ENCODE results near the gene PITPNM3.
"Not testable (repeated sequence)": the region's sequence is repeated elsewhere in the genome, so short reads cannot be mapped to it uniquely, and the experiment has no call there.

The PITPNM3 gene

GRCh38 chr17:6497496-6498221 is 58.7 kb downstream of the PITPNM3 start:
- DNase-seq, result no peak

DNA sequence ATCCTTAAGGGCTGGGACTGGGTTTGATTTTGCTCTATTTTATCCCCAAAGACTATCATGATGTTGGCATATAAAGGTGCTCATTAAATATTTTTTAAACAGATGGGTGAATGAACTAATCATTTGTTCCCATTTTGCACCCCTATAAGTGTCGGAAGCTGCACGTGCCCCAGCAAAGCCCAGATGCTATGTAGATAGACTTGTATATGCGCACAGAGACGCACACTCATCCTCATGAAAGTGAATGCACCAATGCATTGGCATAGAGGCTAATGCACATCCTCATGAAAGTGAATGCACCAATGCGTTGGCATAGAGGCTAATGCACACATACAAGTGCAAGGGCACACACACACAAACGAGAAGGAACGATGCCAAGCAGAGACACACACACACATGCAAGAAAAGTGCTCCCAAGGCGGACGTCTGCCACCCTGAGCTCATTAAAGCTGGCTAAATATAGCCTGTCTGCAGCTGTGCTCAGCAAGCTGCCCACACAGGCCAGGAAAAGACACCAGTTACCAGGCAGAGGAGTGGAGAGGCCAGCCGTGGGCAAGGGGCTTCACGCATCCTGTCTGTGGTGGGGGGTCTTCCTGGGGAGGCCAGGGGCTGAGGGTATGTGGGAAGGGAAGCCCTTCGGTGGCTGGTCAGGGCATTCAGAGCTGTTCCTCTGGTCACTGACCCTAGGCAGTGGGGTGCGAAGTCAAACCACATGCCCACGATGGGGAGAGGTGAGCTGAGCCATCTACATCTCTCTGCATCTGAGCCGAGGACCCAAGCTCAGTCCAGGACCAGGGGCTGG is 59.5 kb downstream of the PITPNM3 start:
- no peak for DNase-seq

DNA sequence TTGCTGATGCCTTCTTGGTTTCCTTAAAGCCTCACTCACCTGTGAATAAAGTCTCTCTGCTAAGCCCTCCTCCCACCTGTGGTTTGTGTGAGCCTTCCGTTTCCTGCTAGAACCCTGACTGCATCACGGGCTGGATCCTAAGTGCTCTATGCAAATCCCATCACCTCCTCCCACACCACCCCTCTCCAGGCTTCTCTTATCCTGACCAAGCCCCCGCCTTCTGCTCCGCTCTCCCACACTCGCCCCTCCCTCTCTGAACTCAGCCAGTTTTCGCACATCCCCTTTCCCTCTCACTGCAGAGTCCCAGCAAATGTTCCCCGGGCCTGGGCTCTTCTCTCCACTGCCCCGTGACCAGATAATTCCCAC is 60.3 kb downstream of the PITPNM3 start:
- DNase-seq, result peak; percentile 15

- DNase-seq, result no peak
Measured at GRCh38 chr17:6495450-6496115, 60.8 kb downstream of the PITPNM3 start.

DNA sequence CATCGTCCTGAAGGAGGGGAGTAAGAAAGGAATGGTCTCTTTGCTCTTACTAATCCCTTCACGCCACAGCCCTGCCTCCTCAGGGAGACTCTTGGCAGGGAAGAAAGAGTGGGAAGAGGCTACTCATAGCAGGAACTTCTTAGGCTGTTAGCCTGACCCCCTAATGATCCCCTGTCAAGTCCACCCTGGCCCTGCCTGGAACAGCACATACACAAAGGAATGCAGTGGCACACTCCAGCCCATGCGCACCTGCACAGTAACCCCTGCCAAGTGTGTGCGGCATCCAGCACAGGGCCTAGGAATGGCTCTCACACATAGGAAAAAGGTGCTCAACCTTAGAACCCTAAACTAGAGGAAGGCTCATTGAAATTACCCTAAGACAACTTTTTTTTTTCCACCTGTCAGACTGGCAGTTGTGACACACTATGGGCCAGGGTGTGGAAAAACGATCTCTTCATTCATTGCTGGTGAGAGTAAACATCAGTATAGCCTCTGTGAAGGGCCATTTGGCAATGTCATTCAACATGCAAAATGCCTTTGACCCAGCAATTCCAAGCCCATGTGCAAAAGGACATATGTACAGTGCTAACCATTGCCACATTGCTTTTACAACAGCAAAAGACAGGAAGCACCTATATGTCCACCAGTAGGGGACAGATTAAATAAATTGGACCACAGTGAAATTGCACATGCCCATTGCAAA is 62.0 kb downstream of the PITPNM3 start:
- DNase-seq, result no peak

DNA sequence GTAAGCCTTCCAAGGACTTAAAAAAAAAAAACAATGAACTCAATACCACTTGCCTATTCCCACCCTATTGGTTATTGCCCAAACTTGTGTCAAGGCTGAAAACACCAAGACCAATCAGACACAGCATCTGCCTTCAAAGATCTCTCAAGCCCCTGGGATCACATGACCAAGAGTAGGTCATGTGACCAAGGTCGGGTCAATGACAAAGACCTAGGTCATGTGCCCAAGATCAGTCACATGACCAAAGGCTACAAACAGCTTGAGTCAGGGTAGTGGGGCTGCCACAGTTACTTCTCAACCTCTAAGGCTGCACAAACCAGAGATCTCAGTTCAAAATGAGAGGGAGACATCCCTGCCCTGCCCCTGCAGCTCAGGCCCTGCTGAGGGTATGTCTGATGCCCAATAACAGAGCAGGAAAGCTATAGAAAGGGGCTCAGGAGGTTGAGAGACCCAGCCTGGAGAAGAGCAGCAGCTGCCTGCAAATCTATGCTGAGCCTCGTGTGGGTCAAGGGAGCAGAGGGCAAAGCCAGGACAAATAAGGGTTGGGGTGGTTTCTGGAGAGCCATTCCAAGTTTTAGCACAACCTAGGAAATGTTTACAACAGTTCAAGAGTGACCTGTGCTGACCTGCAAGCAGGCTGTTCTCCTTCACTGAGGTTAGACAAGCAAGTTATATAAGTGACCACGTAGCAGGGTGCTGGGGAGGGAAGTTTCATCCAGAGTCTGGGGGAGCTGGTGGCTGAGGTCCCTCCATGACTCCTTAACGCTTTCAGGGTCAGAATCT is 63.3 kb downstream of the PITPNM3 start:
- no peak for DNase-seq

GRCh38 chr17:6491071-6491700 is 65.2 kb downstream of the PITPNM3 start:
- DNase-seq, result no peak

DNA sequence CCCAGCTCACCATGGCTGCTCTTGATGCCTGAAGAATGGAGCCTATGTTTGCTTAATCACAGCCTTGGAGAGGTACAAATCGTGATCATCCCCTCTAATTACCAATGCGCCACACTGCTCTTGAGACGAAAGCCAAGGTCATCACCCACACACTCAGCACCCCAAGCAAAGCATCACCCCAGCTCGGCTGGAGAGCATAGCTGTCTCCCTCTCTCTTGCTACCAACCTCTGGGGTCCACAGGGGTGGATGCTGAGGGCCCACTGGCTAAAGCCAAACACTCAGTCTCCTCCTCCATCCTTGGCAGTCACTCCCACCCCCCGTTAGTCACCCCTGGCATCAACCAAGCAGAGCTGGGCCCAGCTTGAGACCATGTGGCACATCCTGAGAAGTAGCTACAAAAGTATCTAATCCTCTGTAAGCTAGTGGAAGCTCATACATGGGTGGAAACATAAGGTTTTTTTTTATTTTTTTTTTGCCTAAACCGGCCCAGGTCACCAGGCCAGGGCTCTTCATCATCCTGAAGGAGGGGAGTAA is 67.3 kb downstream of the PITPNM3 start:
- no peak for DNase-seq

GRCh38 chr17:6488008-6488539 is 68.3 kb downstream of the PITPNM3 start:
- no peak for DNase-seq

DNA sequence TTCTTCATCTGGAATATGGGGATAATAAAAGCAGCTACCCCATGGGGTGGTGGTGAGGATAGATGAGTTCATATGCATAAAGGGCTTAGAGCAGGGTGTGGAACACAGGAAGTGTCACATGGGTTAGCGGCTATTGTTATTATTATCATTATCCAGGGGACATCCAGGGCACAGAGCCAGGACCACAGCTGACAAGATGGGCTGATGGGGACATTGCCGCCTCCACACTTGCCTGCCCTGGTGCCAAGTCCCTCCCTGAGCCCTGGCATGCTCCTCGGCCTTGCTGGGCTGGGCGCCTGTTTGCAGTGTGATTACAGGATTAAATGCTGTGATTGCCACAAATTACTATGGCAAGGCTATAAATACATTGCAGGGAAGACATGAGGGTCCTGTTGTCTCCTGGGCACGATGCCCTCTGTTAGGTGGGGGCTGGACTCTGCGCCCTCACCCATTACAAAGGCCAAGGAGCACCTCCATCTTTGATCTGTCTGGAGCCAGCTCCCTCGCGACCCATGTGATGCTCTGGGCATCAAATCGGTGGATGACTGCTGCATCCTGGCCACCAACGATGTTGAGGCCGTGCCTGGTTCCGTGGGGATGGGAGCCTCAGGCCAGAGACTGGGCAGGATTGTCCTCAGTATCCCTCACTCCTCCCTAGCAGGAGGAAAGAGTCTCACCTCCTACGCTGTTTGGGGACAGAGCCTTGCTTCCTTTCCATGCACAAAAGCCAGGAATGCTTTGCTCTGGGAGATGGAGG is 68.9 kb downstream of the PITPNM3 start:
- DNase-seq, result no peak

- no peak for DNase-seq
Measured at GRCh38 chr17:6485646-6486412, 70.5 kb downstream of the PITPNM3 start.

GRCh38 chr17:6483507-6483906 is 72.8 kb downstream of the PITPNM3 start:
- DNase-seq, result no peak

DNA sequence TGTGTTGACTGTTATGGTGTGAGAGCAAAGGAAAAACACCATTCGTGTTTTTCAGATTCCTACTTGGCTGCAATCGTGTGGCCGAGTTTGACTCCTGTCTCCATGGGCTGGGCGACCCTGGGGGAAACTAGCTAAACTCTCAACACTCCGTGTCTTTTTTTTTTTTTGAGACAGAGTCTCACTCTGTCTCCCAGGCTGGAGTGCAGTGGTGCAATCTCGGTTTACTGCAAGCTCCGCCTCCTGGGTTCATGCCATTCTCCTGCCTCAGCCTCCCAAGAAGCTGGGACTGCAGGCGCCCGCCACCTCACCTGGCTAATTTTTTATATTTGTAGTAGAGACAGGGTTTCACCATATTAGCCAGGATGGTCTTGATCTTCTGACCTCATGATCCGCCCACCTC is 73.6 kb downstream of the PITPNM3 start:
- not testable (repeated sequence) for DNase-seq

- no peak for DNase-seq
Measured at GRCh38 chr17:6482105-6482455, 74.3 kb downstream of the PITPNM3 start.

GRCh38 chr17:6480303-6480675 is 76.1 kb downstream of the PITPNM3 start:
- DNase-seq, result no peak

DNA sequence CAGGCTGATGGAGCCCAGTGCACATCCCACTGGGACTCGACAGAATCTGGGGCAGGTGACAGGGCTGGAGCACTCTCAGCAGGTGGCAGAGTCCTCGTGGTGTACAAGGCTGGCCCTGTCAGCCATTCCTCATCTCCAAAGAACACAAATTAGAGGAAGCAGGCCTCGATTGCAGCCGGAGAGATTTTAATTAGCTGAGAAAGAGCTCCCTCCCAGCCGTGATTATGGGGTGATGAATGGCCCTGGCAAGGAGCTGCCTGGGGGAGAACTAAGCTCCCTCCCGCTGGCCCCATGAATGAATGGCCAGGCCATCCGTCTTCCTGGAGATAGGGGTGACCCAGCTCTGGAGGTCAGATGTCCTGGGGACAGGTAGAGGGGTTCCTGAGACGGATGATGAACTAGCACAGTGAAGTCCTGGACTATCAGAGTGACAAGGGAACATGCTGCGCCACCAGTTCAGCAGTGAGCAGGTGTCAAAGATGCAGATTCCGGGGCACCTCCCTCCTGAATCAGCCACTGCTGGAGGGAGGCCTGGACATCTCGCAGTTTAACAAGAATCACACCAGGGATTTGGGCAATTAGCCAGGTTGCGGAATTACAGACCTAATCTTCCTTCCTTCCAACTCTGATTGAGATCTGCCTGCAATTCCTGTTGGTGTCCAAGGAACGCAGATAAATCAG is 76.6 kb downstream of the PITPNM3 start:
- DNase-seq, result no peak

DNA sequence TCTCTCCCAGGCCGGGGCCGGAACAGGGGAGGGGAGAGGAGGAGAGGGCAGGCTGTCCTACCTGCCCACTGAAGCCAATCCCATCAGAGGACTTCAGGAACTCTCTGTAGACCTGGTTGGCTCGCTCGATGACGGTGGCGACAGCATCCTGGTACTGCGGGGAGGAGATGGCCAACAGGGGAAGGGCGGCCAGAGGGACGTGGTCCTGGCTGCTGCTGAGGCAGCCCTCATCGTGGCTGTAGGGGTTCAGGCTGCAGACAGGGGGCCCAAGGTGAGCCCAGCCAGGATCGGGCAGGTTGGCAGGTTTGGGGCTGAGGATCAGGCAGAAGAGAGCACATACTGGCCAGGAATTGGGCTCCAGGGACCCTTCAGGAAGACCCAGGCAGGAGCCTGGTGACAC is 77.9 kb downstream of the PITPNM3 start:
- DNase-seq, result no peak

DNA sequence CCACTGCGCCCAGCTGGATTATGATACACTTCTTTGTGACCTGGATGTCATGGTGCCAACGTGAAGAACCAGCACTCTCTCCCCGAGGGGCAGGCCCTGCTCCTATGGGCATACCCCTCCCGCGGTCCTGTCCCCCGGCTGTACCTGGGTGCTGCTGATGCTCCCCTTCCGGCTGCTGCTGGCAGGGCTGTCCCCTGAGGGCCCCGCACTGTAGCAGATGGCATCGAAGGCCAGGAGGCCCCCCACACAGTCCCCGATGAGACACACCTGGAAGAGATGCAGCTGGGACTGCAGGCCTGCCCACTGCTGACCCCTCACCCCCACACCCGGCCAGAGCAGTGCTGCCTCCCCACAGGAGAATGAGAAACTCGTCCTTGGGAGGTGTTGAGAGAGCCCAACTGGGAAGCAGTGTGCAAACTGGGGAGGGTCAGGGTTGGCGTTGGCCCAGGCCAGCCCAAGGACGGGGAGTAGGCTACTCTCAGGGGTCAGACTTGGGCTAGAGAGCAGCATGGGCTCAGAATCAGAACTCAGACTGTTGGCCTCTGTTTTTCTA is 78.4 kb downstream of the PITPNM3 start:
- no peak for DNase-seq

DNA sequence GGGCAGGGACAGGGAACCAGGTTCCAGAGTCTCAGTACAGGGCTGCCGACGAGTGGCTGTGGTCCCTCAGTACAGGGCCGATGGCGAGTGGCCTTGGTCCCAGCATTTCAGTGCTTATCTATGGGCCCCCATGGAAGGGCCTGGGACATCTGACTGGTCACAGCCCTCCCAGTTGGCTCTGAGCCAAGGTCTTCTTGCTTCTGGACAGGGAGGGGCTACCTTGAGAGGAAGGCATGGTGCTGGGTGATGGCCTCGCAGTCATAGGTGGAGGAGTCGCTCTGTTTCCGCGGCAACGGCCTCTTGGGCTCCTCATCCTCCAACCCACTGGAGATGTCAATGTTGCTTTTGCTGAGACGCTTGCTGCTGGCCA is 79.6 kb downstream of the PITPNM3 start:
- no peak for DNase-seq

All from NCI-H187 treated with DMSO at 0.1 percent for 48 hours (cell line).